ENCODE measurements around the gene NDUFB8.
A peak's percentile ranks its signal among the peaks of the same experiment; 100 is the strongest.

Gene NDUFB8

DNA sequence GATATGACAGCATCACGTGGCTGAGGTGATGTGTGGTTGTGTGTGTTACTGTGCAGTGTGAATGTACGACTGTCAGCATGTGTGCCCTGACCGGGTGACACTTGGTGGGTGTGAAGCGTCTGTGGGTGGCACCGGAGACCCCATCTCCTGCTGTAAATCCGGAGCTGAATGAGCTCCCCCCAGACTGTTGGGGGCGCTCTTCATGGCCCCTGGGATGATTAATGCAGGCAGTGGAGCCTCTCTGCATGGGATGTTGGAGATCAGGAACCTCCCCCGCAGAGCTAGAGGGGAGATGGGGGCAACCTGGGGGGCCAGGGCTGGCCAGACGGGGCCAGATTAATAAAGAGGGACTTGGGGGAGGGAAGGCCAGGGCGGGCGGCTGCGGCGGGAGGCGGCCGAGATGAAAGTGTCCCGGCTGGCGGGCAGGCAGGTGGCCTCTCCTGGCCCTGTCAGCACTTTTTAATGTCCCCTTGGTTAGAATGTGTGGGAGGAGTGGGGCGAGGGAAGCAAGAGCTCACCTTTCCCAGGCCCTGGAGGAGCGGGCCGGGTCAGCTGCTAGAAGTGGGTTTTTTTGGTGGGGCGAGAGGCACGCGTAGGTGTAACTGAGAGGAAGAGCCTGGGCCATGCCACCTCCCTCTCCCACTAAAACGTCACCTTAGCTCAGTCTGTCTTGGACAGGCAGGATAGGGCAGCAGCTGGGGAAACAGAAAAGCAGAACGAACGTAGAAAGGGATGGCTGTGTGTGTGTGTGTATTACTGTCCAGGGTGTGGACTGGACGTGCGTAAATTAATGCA is 40.2 kb upstream of the NDUFB8 start:
- no peak overlapping the region for H3K4me3 ChIP-seq (ENCODE audit: low read depth, low read length)
- TF ChIP-seq CTCF (IDR thresholded peaks at IDR 0.05; ENCODE audit: low read depth, low read length): peak; percentile 9
- no peak for DNase-seq (ENCODE audit: low read depth, low spot score)
- in situ Hi-C loops (cut with HindIII; ENCODE audit: low sequenced_read_pairs): no loop called here

- in situ Hi-C loops (cut with HindIII; ENCODE audit: low sequenced_read_pairs): no loop called here
Measured at GRCh38 chr10:100568912-100569311, 39.2 kb upstream of the NDUFB8 start.

DNA sequence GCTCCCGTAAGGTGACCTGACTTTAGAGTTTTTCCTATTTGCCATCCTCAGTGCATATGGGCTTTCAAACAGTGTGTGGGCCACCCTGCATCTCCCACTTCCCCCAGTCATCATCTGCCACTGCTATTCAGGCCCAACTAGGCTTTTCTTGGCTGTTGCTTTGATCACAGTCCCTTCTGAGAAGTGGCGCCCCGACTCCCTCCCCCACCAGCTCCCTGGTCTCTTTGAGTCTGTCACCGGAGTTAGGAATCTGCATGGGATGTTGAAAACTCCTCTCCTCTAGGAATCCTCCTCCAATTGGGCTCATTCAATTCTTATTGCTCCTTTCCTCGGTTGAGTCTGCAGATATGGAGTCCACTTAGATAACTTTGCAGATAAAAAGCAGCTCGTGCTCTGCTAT is 38.2 kb upstream of the NDUFB8 start:
- in situ Hi-C loops (cut with HindIII; ENCODE audit: low sequenced_read_pairs): no loop called here
- no peak for TF ChIP-seq CTCF (IDR thresholded peaks at IDR 0.05; ENCODE audit: low read depth, low read length)
- DNase-seq (ENCODE audit: low read depth, low spot score): no peak

More at GRCh38 chr10:100568912-100569311, 39.2 kb upstream of the NDUFB8 start:
- DNase-seq (ENCODE audit: low read depth, low spot score): no peak
- no peak overlapping the region for H3K4me3 ChIP-seq (ENCODE audit: low read depth, low read length)
- TF ChIP-seq CTCF (IDR thresholded peaks at IDR 0.05; ENCODE audit: low read depth, low read length): no peak

DNA sequence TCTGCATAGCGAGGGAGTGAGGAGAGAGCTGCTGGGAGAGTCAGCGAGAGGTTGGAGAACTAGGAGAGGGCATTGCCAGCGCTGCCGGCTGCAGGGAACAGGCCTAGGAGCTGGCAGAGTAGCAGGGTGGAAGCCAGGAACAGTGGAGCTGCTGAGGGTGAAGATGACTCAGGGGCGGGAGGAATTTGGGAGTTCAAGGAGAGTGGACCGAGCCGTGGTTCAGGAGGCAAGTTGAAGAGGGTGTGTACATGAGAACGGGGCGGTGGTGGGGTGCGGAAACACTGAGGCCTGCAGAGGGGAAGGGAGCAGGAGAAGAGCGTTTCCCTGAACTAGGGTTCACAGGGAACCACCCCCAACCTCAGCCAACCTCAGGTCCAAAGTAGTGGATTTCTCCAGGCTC is 37.6 kb upstream of the NDUFB8 start:
- no peak for DNase-seq (ENCODE audit: low read depth, low spot score)
- no peak for TF ChIP-seq CTCF (IDR thresholded peaks at IDR 0.05; ENCODE audit: low read depth, low read length)

More for the DNA sequence above, 38.2 kb upstream of the NDUFB8 start:
- no peak overlapping the region for H3K4me3 ChIP-seq (ENCODE audit: low read depth, low read length)

DNA sequence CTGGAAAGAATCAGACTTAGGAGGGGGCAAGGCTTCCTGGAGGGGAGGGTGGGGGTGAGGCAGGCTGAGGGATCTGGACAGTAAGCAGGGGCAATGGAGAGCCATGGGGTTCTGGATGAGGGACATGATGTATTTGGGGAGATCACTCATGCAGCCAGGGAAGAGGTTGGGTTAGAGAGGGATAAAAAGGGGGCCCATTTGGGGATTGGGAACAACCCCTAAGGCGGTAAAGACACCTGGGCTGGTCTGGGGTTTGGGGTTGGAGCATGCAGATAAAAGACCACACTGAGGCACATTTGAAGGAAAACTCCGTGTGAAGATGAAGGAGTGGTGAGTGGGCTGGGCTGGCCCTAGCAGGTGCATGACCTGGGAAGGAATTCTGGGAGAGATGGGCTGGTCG is 36.9 kb upstream of the NDUFB8 start:
- no peak overlapping the region for H3K4me3 ChIP-seq (ENCODE audit: low read depth, low read length)
- no peak for DNase-seq (ENCODE audit: low read depth, low spot score)
- in situ Hi-C loops (cut with HindIII; ENCODE audit: low sequenced_read_pairs): no loop called here
- TF ChIP-seq CTCF (IDR thresholded peaks at IDR 0.05; ENCODE audit: low read depth, low read length): no peak

More for the DNA sequence above, 37.6 kb upstream of the NDUFB8 start:
- no peak overlapping the region for H3K4me3 ChIP-seq (ENCODE audit: low read depth, low read length)
- in situ Hi-C loops (cut with HindIII; ENCODE audit: low sequenced_read_pairs): no loop called here

DNA sequence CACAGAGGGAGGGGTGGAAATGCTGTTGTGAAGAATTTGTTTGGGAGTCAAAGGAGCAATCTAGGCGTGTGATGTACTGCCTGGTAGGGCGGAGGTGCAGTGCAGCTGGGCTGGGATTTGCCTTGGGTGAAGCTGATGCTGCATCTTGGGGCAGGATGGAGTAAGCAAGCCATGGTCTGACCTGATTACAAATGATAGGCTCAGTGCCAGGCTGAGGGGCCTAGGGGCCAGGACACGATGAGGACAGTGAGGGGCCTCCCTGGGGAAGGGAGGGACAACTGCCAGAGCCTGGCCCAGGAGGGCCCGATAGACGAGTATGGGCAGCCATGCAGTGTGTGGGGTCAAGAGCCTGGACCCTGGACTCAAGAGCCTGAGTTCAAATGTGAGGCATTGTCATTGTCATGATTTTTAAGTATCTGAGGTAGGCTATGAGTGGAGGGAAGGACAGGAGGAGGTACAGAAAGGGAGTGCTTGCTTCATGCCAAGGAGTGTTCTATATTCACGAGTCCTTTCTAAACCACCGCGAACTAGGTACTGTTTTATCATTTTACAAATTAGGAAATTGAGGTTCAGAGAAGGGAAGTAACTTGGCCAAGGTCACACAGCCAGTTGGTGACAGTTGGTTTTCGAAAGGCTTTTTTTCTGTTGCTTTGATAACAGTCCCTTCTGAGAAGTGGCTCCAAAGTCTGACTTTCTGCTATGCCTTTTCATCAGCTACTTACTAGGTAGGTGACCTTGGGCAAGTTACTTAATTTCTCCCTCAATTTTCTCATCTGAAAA is 35.7 kb upstream of the NDUFB8 start:
- no peak overlapping the region for H3K4me3 ChIP-seq (ENCODE audit: low read depth, low read length)
- in situ Hi-C loops (cut with HindIII; ENCODE audit: low sequenced_read_pairs): no loop called here
- no peak for TF ChIP-seq CTCF (IDR thresholded peaks at IDR 0.05; ENCODE audit: low read depth, low read length)
- DNase-seq (ENCODE audit: low read depth, low spot score): no peak

Data from astrocyte of the spinal cord (primary cell).